Uterus (tissue), 2 donors: ENCODE measurements around the gene ACTRT2.

Experiments
- CTCF ChIP-seq, 4 experiments: fragments of 200-600 bp in 2 of 4; fragments of 450-650 bp in 2 of 4; sonication (generic) in 2 of 4; IDR thresholded peaks; one replicate each; pipeline ENCODE4 v1.5.1; 2016 to 2019; ENCODE audit warnings: antibody characterized with exemption in 4 of 4, mild to moderate bottlenecking in 2 of 4, moderate library complexity in 1 of 4
- POLR2A ChIP-seq, 2 donors: fragments of 450-650 bp; IDR thresholded peaks; one replicate each; pipeline ENCODE4 v1.6.1; 2016; ENCODE audit warnings: antibody characterized with exemption in 2 of 2, mild to moderate bottlenecking in 1 of 2, moderate library complexity in 1 of 2

GRCh38 chr1:3068564-3069431 is 47.5 kb downstream of the ACTRT2 start, which contains the start of gene PRDM16:
- TF ChIP-seq CTCF (IDR thresholded peaks at IDR 0.05): no peak
- no peak for TF ChIP-seq POLR2A (IDR thresholded peaks at IDR 0.05)
